AG04449 (cell line): ENCODE results near the gene SMYD2.

Source experiments
- CTCF ChIA-PET: fragments of 350-600 bp; formaldehyde crosslinking; extraction: SDS; loops from one replicate; lab custom pipeline; 2021; ENCODE audit warnings: antibody characterized with exemption; lab: Yijun Ruan, JAX
- POLR2A ChIA-PET: fragments of 400-600, 350-600 bp; formaldehyde crosslinking; extraction: SDS; loops from one replicate; lab custom pipeline; 2020; ENCODE audit warnings: antibody characterized with exemption, inconsistent platforms; lab: Yijun Ruan, JAX
- DNase-seq: peaks from one replicate; pipeline ENCODE4 v3.0.0-alpha.2; 2010; ENCODE audit warnings: low read depth, low spot score
- H3K4me3 ChIP-seq: 2 replicates; pipeline ENCODE4 v1.5.1; 2011; ENCODE audit warnings: low read depth, mild to moderate bottlenecking, control low read depth, low read length
- TF ChIP-seq, protein P1 (sequence below): IDR thresholded peaks from one replicate; pipeline ENCODE4 v1.5.1; 2011; ENCODE audit warnings: mild to moderate bottlenecking, moderate library complexity, low read length, control low read depth, inconsistent platforms; ENCODE audit not compliant: insufficient read depth; ENCODE audit errors: missing control alignments

The SMYD2 gene

DNA sequence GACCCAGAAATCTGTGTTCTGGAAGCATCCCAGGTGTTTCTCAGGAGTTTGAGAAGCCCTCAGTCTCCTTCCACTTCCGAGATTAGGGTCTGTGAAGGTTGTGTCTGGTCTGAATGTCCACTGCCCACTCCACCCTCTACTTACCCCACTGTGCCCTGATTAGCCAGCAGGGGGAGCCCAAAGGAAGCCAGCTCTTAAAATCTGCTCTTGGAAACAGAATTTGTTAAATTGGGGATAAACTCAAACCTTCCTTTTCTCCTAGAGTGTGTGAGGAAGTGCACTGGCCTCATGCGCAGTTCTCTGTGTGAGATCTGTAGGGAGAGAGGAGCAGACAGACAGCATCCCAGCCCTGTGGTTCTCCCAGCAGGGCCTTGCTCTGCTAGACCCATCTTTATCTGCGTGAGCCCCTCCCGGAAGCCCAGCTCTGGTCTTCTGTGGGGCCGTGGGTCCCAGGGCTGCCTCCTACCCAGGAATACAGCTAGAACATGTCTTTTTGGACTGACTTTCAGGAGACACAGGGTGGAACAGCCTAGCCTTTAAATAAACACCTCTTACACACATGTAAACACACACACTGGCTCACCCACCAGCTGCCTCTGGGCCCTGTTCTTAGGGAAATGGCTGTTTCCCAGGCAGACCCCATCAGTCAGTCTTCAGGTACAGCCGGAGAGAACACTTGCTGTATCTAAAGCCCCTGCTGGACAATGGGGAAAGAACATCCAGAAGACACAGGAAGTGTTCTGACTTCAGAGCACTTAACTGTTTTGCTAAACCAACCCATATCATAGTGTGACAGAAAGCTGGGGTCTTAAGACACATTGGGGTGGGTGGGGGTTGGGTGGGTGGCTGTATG is 52.2 kb downstream of the SMYD2 start:
- POLR2A ChIA-PET = interaction anchor here (0.8 kb wide), 1 partner anchor 249 kb away, joined by 3 read pairs; no protein-coding TSS in a partner anchor
- TF ChIP-seq, protein P1, sequence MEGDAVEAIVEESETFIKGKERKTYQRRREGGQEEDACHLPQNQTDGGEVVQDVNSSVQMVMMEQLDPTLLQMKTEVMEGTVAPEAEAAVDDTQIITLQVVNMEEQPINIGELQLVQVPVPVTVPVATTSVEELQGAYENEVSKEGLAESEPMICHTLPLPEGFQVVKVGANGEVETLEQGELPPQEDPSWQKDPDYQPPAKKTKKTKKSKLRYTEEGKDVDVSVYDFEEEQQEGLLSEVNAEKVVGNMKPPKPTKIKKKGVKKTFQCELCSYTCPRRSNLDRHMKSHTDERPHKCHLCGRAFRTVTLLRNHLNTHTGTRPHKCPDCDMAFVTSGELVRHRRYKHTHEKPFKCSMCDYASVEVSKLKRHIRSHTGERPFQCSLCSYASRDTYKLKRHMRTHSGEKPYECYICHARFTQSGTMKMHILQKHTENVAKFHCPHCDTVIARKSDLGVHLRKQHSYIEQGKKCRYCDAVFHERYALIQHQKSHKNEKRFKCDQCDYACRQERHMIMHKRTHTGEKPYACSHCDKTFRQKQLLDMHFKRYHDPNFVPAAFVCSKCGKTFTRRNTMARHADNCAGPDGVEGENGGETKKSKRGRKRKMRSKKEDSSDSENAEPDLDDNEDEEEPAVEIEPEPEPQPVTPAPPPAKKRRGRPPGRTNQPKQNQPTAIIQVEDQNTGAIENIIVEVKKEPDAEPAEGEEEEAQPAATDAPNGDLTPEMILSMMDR = peak; percentile 82
- no peak for DNase-seq

GRCh38 chr1:214335567-214335966 is 54.6 kb downstream of the SMYD2 start:
- TF ChIP-seq, protein P1 = no peak
- POLR2A ChIA-PET = no interaction called here
- DNase-seq = no peak
- CTCF ChIA-PET = interaction anchor here (0.7 to 20.0 kb wide), 9 partner anchors 10 to 1190 kb away, joined by 3 to 584 read pairs (median 6); no protein-coding TSS in a partner anchor
- H3K4me3 ChIP-seq = no peak overlapping the region

More for the DNA sequence above, 52.2 kb downstream of the SMYD2 start:
- no peak overlapping the region for H3K4me3 ChIP-seq
- CTCF ChIA-PET = interaction anchor here (0.6 to 20.0 kb wide), 79 partner anchors 8 to 1211 kb away, joined by 3 to 584 read pairs (median 8); partner anchors contain the start of genes CENPF and PTPN14

DNA sequence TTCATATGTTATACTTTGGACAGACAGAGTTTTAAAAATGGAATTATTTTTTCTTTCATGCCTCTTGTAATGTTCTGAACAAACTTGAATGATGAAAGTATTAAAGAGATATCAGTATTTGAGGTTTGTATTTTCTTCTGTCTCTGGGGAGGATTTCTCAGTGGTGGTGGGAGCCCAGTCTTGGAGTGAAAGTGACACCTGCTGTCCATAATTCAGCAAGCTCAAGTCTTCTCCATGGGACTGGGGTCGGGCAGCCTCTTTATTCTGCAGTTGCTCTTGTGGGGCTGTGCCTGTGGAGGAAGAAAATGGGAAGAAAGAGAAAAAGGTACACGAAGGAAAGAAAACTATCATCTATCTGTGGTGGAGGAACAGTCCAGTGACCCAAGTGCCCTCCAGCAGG is 56.1 kb downstream of the SMYD2 start:
- no peak overlapping the region for H3K4me3 ChIP-seq
- TF ChIP-seq, protein P1 = no peak
- ChIA-PET POLR2A (no interaction called here), CTCF (interaction anchor here (0.8 to 20.0 kb wide), 7 partner anchors 7 to 1189 kb away, joined by 3 to 584 read pairs (median 108); no protein-coding TSS in a partner anchor)
- DNase-seq = no peak

DNA sequence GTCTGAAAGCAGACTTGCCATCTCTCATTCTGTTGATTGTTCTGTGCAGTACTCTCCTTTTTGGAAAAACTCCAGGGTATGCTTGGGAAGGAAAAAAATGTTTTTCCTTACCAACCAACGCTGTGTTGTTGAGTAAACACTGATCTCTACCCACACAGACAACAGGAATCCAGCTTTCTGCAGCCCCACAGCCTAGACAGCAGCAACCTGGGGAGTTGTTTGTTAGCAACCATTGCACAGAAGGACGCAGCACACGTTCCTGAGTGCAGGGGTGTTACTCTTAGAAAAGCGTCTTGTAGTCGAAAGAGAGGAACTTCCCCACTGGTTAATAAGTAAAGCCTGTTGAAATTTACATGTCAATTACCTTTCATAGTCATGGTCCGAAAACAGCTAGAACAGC is 56.6 kb downstream of the SMYD2 start:
- no peak for DNase-seq
- ChIA-PET CTCF (interaction anchor here (0.8 to 20.0 kb wide), 7 partner anchors 7 to 1189 kb away, joined by 3 to 584 read pairs (median 3); no protein-coding TSS in a partner anchor), POLR2A (no interaction called here)
- no peak overlapping the region for H3K4me3 ChIP-seq
- TF ChIP-seq, protein P1 = no peak

DNA sequence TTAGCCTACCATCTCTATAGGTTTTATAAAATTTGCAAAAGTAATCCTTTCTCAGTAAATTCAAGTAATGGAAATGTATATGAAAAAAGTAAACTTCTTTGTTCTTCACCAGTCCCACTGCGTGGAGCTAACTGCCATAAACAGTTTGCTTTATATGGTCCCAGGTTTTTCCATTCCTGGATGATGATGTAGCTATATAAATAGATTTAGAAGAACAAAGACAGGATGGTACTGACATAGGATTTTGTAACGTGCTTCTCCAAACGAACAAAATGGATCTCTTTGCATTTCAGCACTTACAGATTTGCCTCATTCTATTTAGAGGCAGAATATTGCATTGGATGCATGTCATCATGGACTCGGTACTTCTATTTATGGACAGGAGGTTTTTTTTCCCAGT is 57.3 kb downstream of the SMYD2 start:
- TF ChIP-seq, protein P1 = no peak
- H3K4me3 ChIP-seq = no peak overlapping the region
- no peak for DNase-seq
- ChIA-PET POLR2A (no interaction called here), CTCF (interaction anchor here (0.8 to 20.0 kb wide), 6 partner anchors 8 to 1188 kb away, joined by 3 to 584 read pairs (median 70); no protein-coding TSS in a partner anchor)

- DNase-seq = no peak
- ChIA-PET POLR2A (no interaction called here), CTCF (interaction anchor here (1.1 to 20.0 kb wide), 4 partner anchors 11 to 246 kb away, joined by 3 to 493 read pairs (median 78); no protein-coding TSS in a partner anchor)
- no peak overlapping the region for H3K4me3 ChIP-seq
- TF ChIP-seq, protein P1 = no peak
Observed at GRCh38 chr1:214341459-214341858, 60.5 kb downstream of the SMYD2 start.
